GM19372 (cell line): Measurements from ENCODE around the gene CEP170.

ENCODE experiments used
- ATAC-seq: cut with Tn5 transposase; IDR thresholded peaks from one replicate; pipeline ENCODE4 v1.9.1; 2021; ENCODE audit warnings: mild to moderate bottlenecking, low read depth, moderate library complexity; ENCODE audit not compliant: unreplicated experiment

The CEP170 gene

GRCh38 chr1:243254927-243255790 lies at the start of gene CEP170:
Gene CEP170 (minus strand): TSS chr1:243255281. CDS start chr1:243225280, 30,001 bp downstream.
- peak; percentile 44 for ATAC-seq

GRCh38 chr1:243301059-243301458 lies 46.0 kb upstream of the CEP170 start:
- no peak for ATAC-seq

- no peak for ATAC-seq
These were observed 44.0 kb upstream of the CEP170 start for GRCh38 chr1:243299069-243299468.

GRCh38 chr1:243294723-243295121 lies 39.6 kb upstream of the CEP170 start:
- no peak for ATAC-seq

- ATAC-seq: no peak
These were observed 39.1 kb upstream of the CEP170 start for GRCh38 chr1:243293941-243294722.

GRCh38 chr1:243292117-243292516 lies 37.0 kb upstream of the CEP170 start:
- no peak for ATAC-seq

GRCh38 chr1:243291292-243291691 lies 36.2 kb upstream of the CEP170 start:
- ATAC-seq: no peak

GRCh38 chr1:243288062-243288461 lies 33.0 kb upstream of the CEP170 start:
- ATAC-seq: no peak

- ATAC-seq: peak; percentile 84
These were observed 32.6 kb upstream of the CEP170 start for GRCh38 chr1:243287652-243288051.

- ATAC-seq: no peak
These were observed 32.0 kb upstream of the CEP170 start for GRCh38 chr1:243287123-243287460.

- ATAC-seq: no peak
These were observed 31.5 kb upstream of the CEP170 start for GRCh38 chr1:243286409-243287122.

- no peak for ATAC-seq
These were observed 26.6 kb upstream of the CEP170 start for GRCh38 chr1:243281672-243282071.

GRCh38 chr1:243280571-243281129 lies 25.6 kb upstream of the CEP170 start:
- no peak for ATAC-seq

- ATAC-seq: no peak
These were observed 20.2 kb upstream of the CEP170 start for GRCh38 chr1:243275316-243275715.

GRCh38 chr1:243273945-243274344 lies 18.9 kb upstream of the CEP170 start:
- no peak for ATAC-seq

GRCh38 chr1:243273506-243273905 lies 18.4 kb upstream of the CEP170 start:
- no peak for ATAC-seq

GRCh38 chr1:243272401-243272800 lies 17.3 kb upstream of the CEP170 start:
- no peak for ATAC-seq

GRCh38 chr1:243271996-243272395 lies 16.9 kb upstream of the CEP170 start:
- no peak for ATAC-seq

- ATAC-seq: no peak
These were observed 15.2 kb upstream of the CEP170 start for GRCh38 chr1:243270097-243270864.

GRCh38 chr1:243269461-243269801 lies 14.3 kb upstream of the CEP170 start:
- no peak for ATAC-seq
